Lung (tissue), 12 donors: ENCODE results near the gene LOXHD1. TPM values are rescaled to one million over a fixed set of nuclear protein-coding genes. Genes with fewer than 3 reads are reported as not detected.

ENCODE experiments used
- ATAC-seq: fragments of 200-7000 bp; cut with Tn5 transposase; one replicate; pipeline ENCODE4 v1.9.1; 2020; ENCODE audit warnings: moderate number of reproducible peaks; ENCODE audit not compliant: insufficient read depth, low FRiP score
- DNase-seq, 3 donors: peaks; one replicate each; pipeline ENCODE4 v3.0.0-alpha.2; 2013 to 2017
- H3K27ac ChIP-seq, 2 donors: one replicate each; pipeline ENCODE4 v1.5.1; 2013; ENCODE audit warnings: mild to moderate bottlenecking in 2 of 2, moderate library complexity in 2 of 2, control low read depth in 1 of 2, inconsistent platforms in 1 of 2, low read depth in 1 of 2, low read length in 1 of 2
- H3K27me3 ChIP-seq, 3 donors: one replicate each; pipeline ENCODE4 v1.5.1; 2013; ENCODE audit warnings: low read length in 2 of 3; ENCODE audit not compliant: control insufficient read depth in 3 of 3, insufficient read depth in 3 of 3
- H3K36me3 ChIP-seq, 4 donors: one replicate each; pipeline ENCODE4 v1.5.1; 2013; ENCODE audit warnings: low read length in 4 of 4, mild to moderate bottlenecking in 1 of 4, moderate library complexity in 1 of 4; ENCODE audit not compliant: control insufficient read depth in 4 of 4, insufficient read depth in 4 of 4
- H3K4me1 ChIP-seq, 5 donors: one replicate each; pipeline ENCODE4 v1.5.1; 2013; ENCODE audit warnings: low read length in 5 of 5, mild to moderate bottlenecking in 2 of 5, moderate library complexity in 1 of 5; ENCODE audit not compliant: control insufficient read depth in 5 of 5, insufficient read depth in 5 of 5
- H3K4me3 ChIP-seq: one replicate; pipeline ENCODE4 v1.5.1; 2013; ENCODE audit warnings: mild to moderate bottlenecking, control low read depth, moderate library complexity
- H3K9ac ChIP-seq, 2 donors: one replicate each; pipeline ENCODE4 v1.5.1; 2013; ENCODE audit warnings: low read length in 2 of 2, control low read depth in 1 of 2; ENCODE audit not compliant: insufficient read depth in 1 of 2
- H3K9me3 ChIP-seq, 4 donors: one replicate each; pipeline ENCODE4 v1.5.1; 2013; ENCODE audit warnings: low read length in 3 of 4, mild to moderate bottlenecking in 1 of 4, moderate library complexity in 1 of 4; ENCODE audit not compliant: control insufficient read depth in 4 of 4, insufficient read depth in 3 of 4
- CTCF ChIP-seq: IDR thresholded peaks from 2 replicates; pipeline ENCODE4 v1.5.1; 2012; ENCODE audit warnings: mild to moderate bottlenecking; ENCODE audit errors: control extremely low read depth, extremely low read depth
- WGBS, 2 donors: extraction: QIAGEN DNeasy Blood & Tissue Kit; methylation state at CpG; one replicate each; pipeline ENCODE4 v1.1.7; 2013; 5-methylcytosine and 5-hydroxymethylcytosine counted together
- polyA plus RNA-seq, 2 donors: library from polyadenylated mRNA; stranded (reverse); fragments of 200-250 nt; gene quantifications; one replicate each; pipeline ENCODE4 v1.2.1, GENCODE V29; 2013
- total RNA-seq, 2 donors: library from RNA; depleted of rRNA in 1 of 2; stranded (reverse); fragments of >200 nt in 1 of 2; gene quantifications; one replicate each; pipeline ENCODE4 v1.2.1, GENCODE V29; 2014 to 2021
- donor health status: control.
- donor health status: control.
- donor health status: Bipolar disorder and iron deficiency.
- donor health status: healthy.
- donor health status: DM: yes; HTN: yes; CAD: no.

The LOXHD1 gene
- total and polyA plus RNA-seq, 4 donors = 0.45 to 3.1 (median 1.2) TPM

DNA sequence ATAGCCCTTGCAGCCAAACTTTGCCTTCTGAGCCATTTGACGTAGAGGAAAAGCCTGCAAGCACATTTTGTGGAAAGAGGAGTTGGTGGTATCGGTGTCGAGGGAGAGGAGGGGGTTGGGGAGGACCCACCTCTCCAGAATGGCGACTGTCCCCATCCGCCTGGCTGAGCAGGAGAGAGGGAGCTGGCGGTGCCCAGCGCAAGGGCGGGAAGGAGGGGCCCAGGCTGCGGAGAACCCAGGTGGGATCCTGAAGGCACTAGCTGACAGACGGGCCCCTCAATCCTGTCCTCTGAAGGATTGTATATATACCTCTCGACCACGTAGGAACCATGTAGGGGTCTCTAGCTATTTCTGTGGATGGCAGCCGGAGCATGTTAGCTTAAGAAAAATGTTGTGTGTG lies 200.3 kb downstream of the LOXHD1 start:
- no peak for TF ChIP-seq CTCF
- no peak for ATAC-seq

DNA sequence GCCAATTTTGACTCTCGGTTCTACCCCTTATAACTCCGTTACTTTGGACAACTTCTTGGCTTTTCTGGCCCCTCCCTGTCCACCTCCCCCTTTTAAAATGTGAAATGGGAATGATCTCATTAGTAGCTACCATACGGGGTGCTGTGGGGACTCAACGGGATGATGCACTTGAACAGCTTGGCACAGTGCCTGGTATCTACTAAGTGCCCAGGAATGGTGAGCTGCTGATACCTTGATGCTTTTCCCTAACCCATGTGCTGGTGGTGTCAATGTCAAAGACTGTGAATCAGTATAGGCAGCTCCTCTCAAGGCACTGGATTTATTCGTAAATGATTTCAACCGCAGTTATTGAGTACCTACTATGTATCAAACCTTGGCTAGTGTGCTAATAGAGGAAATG lies 204.2 kb downstream of the LOXHD1 start:
- Histone ChIP-seq H3K9me3 (peaks cover 3 to 14% (median 7%) of the 10 kb centered on the region in 4 donors), H3K27me3 (no peaks in the 10 kb centered on the region), H3K9ac (no peak overlapping the region), H3K4me1 (no peaks in the 10 kb centered on the region), H3K27ac (no peak overlapping the region), H3K4me3 (no peak overlapping the region), H3K36me3 (peaks cover 0 to 43% (median 24%) of the 10 kb centered on the region in 4 donors)
- 88 to 91% methylated on average over 6 of the region's 6 CpGs for WGBS, 2 donors
- DNase-seq (no peak), ATAC-seq (no peak)
- TF ChIP-seq CTCF = no peak

More for the DNA sequence above, 200.3 kb downstream of the LOXHD1 start:
- no peak for DNase-seq
- H3K4me3 ChIP-seq = no peak overlapping the region
- H3K27me3 ChIP-seq = no peaks in the 10 kb centered on the region
- 93 to 96% methylated on average over 13 of the region's 13 CpGs for WGBS, 2 donors
- no peak overlapping the region for H3K27ac ChIP-seq
- H3K36me3 ChIP-seq = peaks cover 0 to 20% (median 8%) of the 10 kb centered on the region in 4 donors
- H3K9me3 ChIP-seq = no peaks in the 10 kb centered on the region
- no peaks in the 10 kb centered on the region for H3K4me1 ChIP-seq
- H3K9ac ChIP-seq = no peak overlapping the region

DNA sequence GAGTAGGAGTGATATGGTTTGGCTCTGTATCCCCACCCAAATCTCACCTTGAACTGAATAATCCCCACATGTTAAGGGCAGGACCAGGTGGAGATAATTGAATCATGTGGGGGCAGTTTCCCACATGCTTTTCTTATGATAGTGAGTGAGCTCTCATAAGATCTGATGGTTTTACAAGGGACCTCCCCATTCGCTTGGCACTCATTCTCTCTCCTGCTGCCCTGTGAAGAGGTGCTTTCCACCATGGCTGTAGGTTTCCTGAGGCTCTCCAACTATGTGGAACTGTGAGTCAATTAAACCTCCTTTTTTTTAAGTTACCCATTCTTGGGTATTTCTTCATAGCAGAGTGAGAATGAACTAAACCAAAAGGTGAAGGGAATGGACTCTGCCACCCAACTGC lies 207.5 kb downstream of the LOXHD1 start:
- no peak for DNase-seq
- WGBS, 2 donors = 0 to 62% methylated on average over 1 of the region's 1 CpG

More for the DNA sequence above, 207.5 kb downstream of the LOXHD1 start:
- Histone ChIP-seq H3K9me3 (peaks cover 3 to 14% (median 8%) of the 10 kb centered on the region in 4 donors), H3K4me3 (no peak overlapping the region), H3K4me1 (peaks cover 0 to 4% (median 0%) of the 10 kb centered on the region in 5 donors), H3K27me3 (no peaks in the 10 kb centered on the region), H3K36me3 (peaks cover 0 to 47% (median 23%) of the 10 kb centered on the region in 4 donors), H3K9ac (no peak overlapping the region), H3K27ac (no peak overlapping the region)
- no peak for TF ChIP-seq CTCF
- ATAC-seq = no peak
